ENCODE data around the gene TRIM71. TPM values are rescaled to one million over a fixed set of nuclear protein-coding genes. Genes with fewer than 3 reads are reported as not detected.

TRIM71 gene
- total RNA-seq, 4 donors from 2014 or later: 0.48 TPM; not detected in 3

- DNase-seq: no peak
- H3K4me3 ChIP-seq: no peak overlapping the region
- TF ChIP-seq POLR2A (IDR thresholded peaks at IDR 0.05): no peak
- no peak for TF ChIP-seq CTCF (IDR thresholded peaks at IDR 0.05)
- no peaks in the 10 kb centered on the region for H3K4me1 ChIP-seq
- intact Hi-C loops (cut with DNase I; ENCODE audit: low total_unique reads): no loop called here
- H3K27me3 ChIP-seq: no peaks in the 10 kb centered on the region
- no peak overlapping the region for H3K27ac ChIP-seq
- no peaks in the 10 kb centered on the region for H3K36me3 ChIP-seq
- H3K9me3 ChIP-seq: no peaks in the 10 kb centered on the region
Observed at GRCh38 chr3:32909999-32910398, 92.2 kb downstream of the TRIM71 start.

- no peak for DNase-seq
- no peak for TF ChIP-seq CTCF (IDR thresholded peaks at IDR 0.05)
- TF ChIP-seq POLR2A (IDR thresholded peaks at IDR 0.05): no peak
- H3K27ac ChIP-seq: no peak overlapping the region
- H3K4me3 ChIP-seq: no peak overlapping the region
- no peaks in the 10 kb centered on the region for H3K9me3 ChIP-seq
- H3K27me3 ChIP-seq: no peaks in the 10 kb centered on the region
- H3K4me1 ChIP-seq: no peaks in the 10 kb centered on the region
- H3K36me3 ChIP-seq: no peaks in the 10 kb centered on the region
- intact Hi-C loops (cut with DNase I; ENCODE audit: low total_unique reads): no loop called here
Observed at GRCh38 chr3:32910954-32911353, 93.2 kb downstream of the TRIM71 start.

GRCh38 chr3:32912046-32912445 lies 94.2 kb downstream of the TRIM71 start:
- no peaks in the 10 kb centered on the region for H3K27me3 ChIP-seq
- H3K4me3 ChIP-seq: no peak overlapping the region
- intact Hi-C loops (cut with DNase I; ENCODE audit: low total_unique reads): no loop called here
- H3K4me1 ChIP-seq: no peaks in the 10 kb centered on the region
- H3K9me3 ChIP-seq: no peaks in the 10 kb centered on the region
- H3K36me3 ChIP-seq: no peaks in the 10 kb centered on the region
- H3K27ac ChIP-seq: no peak overlapping the region
- no peak for DNase-seq
- TF ChIP-seq CTCF (IDR thresholded peaks at IDR 0.05): no peak
- no peak for TF ChIP-seq POLR2A (IDR thresholded peaks at IDR 0.05)

- H3K4me3 ChIP-seq: no peak overlapping the region
- no peaks in the 10 kb centered on the region for H3K36me3 ChIP-seq
- intact Hi-C loops (cut with DNase I; ENCODE audit: low total_unique reads): no loop called here
- DNase-seq: peak in 1 of 2 donors; percentile 18
- H3K4me1 ChIP-seq: no peaks in the 10 kb centered on the region
- no peaks in the 10 kb centered on the region for H3K27me3 ChIP-seq
- no peaks in the 10 kb centered on the region for H3K9me3 ChIP-seq
- no peak overlapping the region for H3K27ac ChIP-seq
- TF ChIP-seq POLR2A (IDR thresholded peaks at IDR 0.05): no peak
- no peak for TF ChIP-seq CTCF (IDR thresholded peaks at IDR 0.05)
Observed at GRCh38 chr3:32913790-32914446, 96.1 kb downstream of the TRIM71 start.

GRCh38 chr3:32919920-32920319 lies 102.1 kb downstream of the TRIM71 start:
- intact Hi-C loops (cut with DNase I; ENCODE audit: low total_unique reads): no loop called here
- Histone ChIP-seq H3K4me1 (no peaks in the 10 kb centered on the region), H3K27me3 (no peaks in the 10 kb centered on the region)

More at GRCh38 chr3:32919920-32920319, 102.1 kb downstream of the TRIM71 start:
- Histone ChIP-seq H3K36me3 (no peaks in the 10 kb centered on the region), H3K9me3 (no peaks in the 10 kb centered on the region), H3K4me3 (no peak overlapping the region), H3K27ac (no peak overlapping the region)
- TF ChIP-seq POLR2A (IDR thresholded peaks at IDR 0.05) (no peak), CTCF (IDR thresholded peaks at IDR 0.05) (no peak)
- no peak for DNase-seq
